IMR-90 (cell line): ENCODE measurements around the gene MAML3. TPM values are rescaled to one million over a fixed set of nuclear protein-coding genes. Genes with fewer than 3 reads are reported as not detected.

Source experiments
- ATAC-seq: fragments of 200-7000 bp; cut with Tn5 transposase; 2 replicates; pipeline ENCODE4 v1.9.1; 2020; ENCODE audit warnings: low read depth, mild to moderate bottlenecking, moderate library complexity
- BruUV-seq: library from RNA; stranded (reverse); fragments of 400-500 nt; replicated peaks from 2 replicates; lab custom pipeline; 2021; lab: Mats Ljungman, UMichigan
- CTCF ChIA-PET: fragments of 300-600 bp; formaldehyde crosslinking; extraction: SDS; loops from one replicate; lab custom pipeline; 2021; ENCODE audit warnings: antibody characterized with exemption; lab: Yijun Ruan, JAX
- POLR2A ChIA-PET: fragments of 300-600 bp; sonication (Branson Sonifier 250); formaldehyde crosslinking; loops from one replicate; lab custom pipeline; 2022; ENCODE audit warnings: antibody characterized with exemption; ENCODE audit not compliant: unreplicated experiment; lab: Charles Lee
- DNase-seq: peaks from one replicate; pipeline ENCODE4 v3.0.0; 2013
- H2AFZ ChIP-seq: replicated peaks from 2 replicates; pipeline ENCODE3; 2013; ENCODE audit warnings: low read length, mild to moderate bottlenecking; ENCODE audit not compliant: poor library complexity
- H2AK5ac ChIP-seq: 2 replicates; pipeline ENCODE4 v1.6.1; 2013; ENCODE audit warnings: low read depth, low read length, inconsistent platforms
- H2AK9ac ChIP-seq: replicated peaks from 2 replicates; pipeline ENCODE3; 2013; ENCODE audit warnings: mild to moderate bottlenecking, low read depth, low read length, moderate library complexity; ENCODE audit not compliant: poor library complexity
- H2BK120ac ChIP-seq: 2 replicates; pipeline ENCODE4 v1.6.1; 2013; ENCODE audit warnings: low read depth, low read length, inconsistent platforms
- H2BK15ac ChIP-seq: 3 replicates; pipeline ENCODE4 v1.6.1; 2013; ENCODE audit warnings: low read depth, low read length, inconsistent platforms
- H2BK20ac ChIP-seq: 2 replicates; pipeline ENCODE4 v1.6.1; 2013; ENCODE audit warnings: low read depth, mild to moderate bottlenecking, inconsistent platforms, low read length, moderate library complexity
- H2BK5ac ChIP-seq: 2 replicates; pipeline ENCODE4 v1.6.1; 2013; ENCODE audit warnings: mild to moderate bottlenecking, low read depth, low read length, inconsistent platforms; ENCODE audit not compliant: poor library complexity, severe bottlenecking
- H3K14ac ChIP-seq: replicated peaks from 2 replicates; pipeline ENCODE4 v1.6.1; 2013; ENCODE audit warnings: low read depth, low read length, inconsistent platforms
- H3K18ac ChIP-seq: 2 replicates; pipeline ENCODE4 v1.6.1; 2013; ENCODE audit warnings: low read depth, low read length, control low read depth
- H3K23ac ChIP-seq: 2 replicates; pipeline ENCODE4 v1.6.1; 2013; ENCODE audit warnings: low read depth, low read length, inconsistent platforms
- H3K27ac ChIP-seq: 2 replicates; pipeline ENCODE4 v1.5.1; 2013; ENCODE audit warnings: mild to moderate bottlenecking, control low read depth, low read length; ENCODE audit not compliant: insufficient read depth
- H3K27me3 ChIP-seq: 2 replicates; pipeline ENCODE4 v1.6.1; 2013; ENCODE audit warnings: low read length; ENCODE audit not compliant: control insufficient read depth, insufficient read depth
- H3K36me3 ChIP-seq: 2 replicates; pipeline ENCODE4 v1.6.1; 2013; ENCODE audit warnings: low read length, mixed read lengths; ENCODE audit not compliant: control insufficient read depth, insufficient read depth
- H3K4ac ChIP-seq: 2 replicates; pipeline ENCODE4 v1.6.1; 2013; ENCODE audit warnings: low read depth, low read length, inconsistent platforms
- H3K4me1 ChIP-seq: 2 replicates; pipeline ENCODE4 v1.6.1; 2013; ENCODE audit warnings: low read length, mixed read lengths; ENCODE audit not compliant: control insufficient read depth, insufficient read depth
- H3K4me2 ChIP-seq: 2 replicates; pipeline ENCODE4 v1.6.1; 2013; ENCODE audit warnings: low read depth, mild to moderate bottlenecking, control low read depth, low read length, moderate library complexity
- H3K4me3 ChIP-seq: 2 replicates; pipeline ENCODE4 v1.5.1; 2013; ENCODE audit warnings: low read depth, mild to moderate bottlenecking, control low read depth, low read length, moderate library complexity; ENCODE audit not compliant: insufficient read depth
- H3K56ac ChIP-seq: 2 replicates; pipeline ENCODE4 v1.6.1; 2013; ENCODE audit warnings: low read length, inconsistent platforms; ENCODE audit not compliant: insufficient read depth; ENCODE audit errors: extremely low read depth
- H3K79me1 ChIP-seq, 2 experiments: 2 replicates each; pipeline ENCODE4 v1.6.1; 2013; ENCODE audit warnings: low read length in 2 of 2, inconsistent platforms in 1 of 2, low read depth in 1 of 2
- H3K9ac ChIP-seq: 2 replicates; pipeline ENCODE4 v1.6.1; 2013; ENCODE audit warnings: low read depth, low read length, control low read depth
- H3K9me1 ChIP-seq: 2 replicates; pipeline ENCODE4 v1.6.1; 2013; ENCODE audit warnings: low read length, inconsistent platforms; ENCODE audit not compliant: insufficient read depth
- H3K9me3 ChIP-seq: 2 replicates; pipeline ENCODE4 v1.6.1; 2013; ENCODE audit warnings: low read length; ENCODE audit not compliant: control insufficient read depth, insufficient read depth
- H4K20me1 ChIP-seq: 2 replicates; pipeline ENCODE4 v1.6.1; 2013; ENCODE audit warnings: low read length, inconsistent platforms; ENCODE audit not compliant: insufficient read depth
- H4K5ac ChIP-seq: 2 replicates; pipeline ENCODE4 v1.6.1; 2013; ENCODE audit warnings: mild to moderate bottlenecking, low read depth, low read length, control low read depth
- H4K8ac ChIP-seq, 2 experiments: 2 replicates each; pipeline ENCODE4 v1.6.1; 2013; ENCODE audit warnings: low read depth in 2 of 2, low read length in 2 of 2, control low read depth in 1 of 2, inconsistent platforms in 1 of 2
- H4K91ac ChIP-seq: 2 replicates; pipeline ENCODE4 v1.6.1; 2013; ENCODE audit warnings: low read depth, low read length, inconsistent platforms; ENCODE audit not compliant: insufficient read depth
- CEBPB ChIP-seq: IDR thresholded peaks from 2 replicates; pipeline ENCODE4 v1.6.1; 2012; ENCODE audit warnings: low read depth, low read length, improper control_type of control experiment
- RFX5 ChIP-seq: IDR thresholded peaks from 2 replicates; pipeline ENCODE4 v1.8.0; 2012; ENCODE audit warnings: low read depth, mild to moderate bottlenecking, low read length, moderate library complexity
- WGBS, 2 experiments: methylation state at CpG; one replicate each; pipeline versions ENCODE4 v1.1.5 to v1.1.7; 2013; ENCODE audit warnings: missing lambda C conversion rate in 2 of 2; ENCODE audit not compliant: insufficient read length in 1 of 2; ENCODE audit errors: extremely low coverage in 2 of 2; 5-methylcytosine and 5-hydroxymethylcytosine counted together
- dilution Hi-C: fragments of 300-500 bp; cut with HindIII; formaldehyde crosslinking; loops from one replicate; pipeline ENCODE4 v1.14.3; 2018; ENCODE audit warnings: low sequenced_read_pairs; ENCODE audit not compliant: unreplicated experiment
- in situ Hi-C: fragments of 300-500 bp; cut with MboI; formaldehyde crosslinking; loops from 3 replicates; pipeline ENCODE4 v1.14.3; 2019; ENCODE audit warnings: low sequenced_read_pairs, inconsistent platforms, mixed read lengths
- intact Hi-C: fragments of 100-400 bp; cut with micrococcal nuclease; formaldehyde crosslinking; loops from 2 replicates; pipeline ENCODE4 v1.10.0; 2022
- polyA plus RNA-seq, 3 experiments: library from polyadenylated mRNA; depleted of rRNA; stranded (reverse); fragments of >200 nt; gene quantifications; 2 replicates each; pipeline ENCODE4 v1.2.3, GENCODE V29; 2012; ENCODE audit warnings: low replicate concordance in 1 of 3
- total RNA-seq: library from RNA; depleted of rRNA; stranded (reverse); fragments of >200 nt; gene quantifications from 2 replicates; pipeline ENCODE4 v1.2.3, GENCODE V29; 2012

The MAML3 gene
- total and polyA plus RNA-seq, 2 of the 4 experiments (the other 2 are of a cell fraction): 0.90 to 1.7 TPM

DNA sequence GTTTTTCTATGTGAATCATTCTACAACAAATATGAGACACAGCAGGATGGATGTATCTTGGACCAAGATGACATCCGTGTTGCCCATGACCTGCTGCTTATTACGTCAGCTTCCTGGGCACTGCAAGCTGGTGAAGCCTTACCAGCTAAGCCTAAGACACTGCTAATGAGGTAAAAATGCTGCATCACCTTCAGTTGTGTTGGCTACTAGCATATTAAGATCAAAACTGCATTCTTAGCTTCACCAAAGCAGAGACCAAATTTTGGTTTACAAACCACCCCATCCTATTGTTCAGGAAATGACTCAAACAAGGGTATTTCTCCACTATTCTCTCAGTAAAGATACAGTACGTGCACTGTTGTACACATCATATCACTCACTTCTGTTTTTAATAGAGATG is 50.3 kb downstream of the MAML3 start:
- BruUV-seq: no TSS peak
- H2BK5ac ChIP-seq: peak overlapping the region; percentile 67
- H2BK120ac ChIP-seq: peak overlapping the region; percentile 29; the same call in 1 of the 2 replicates
- peak overlapping the region; percentile 59; the same call in 1 of the 2 replicates for H3K4ac ChIP-seq
- no peaks in the 10 kb centered on the region for H3K36me3 ChIP-seq
- peak overlapping the region; percentile 48 for H2AK5ac ChIP-seq
- ChIA-PET CTCF (no interaction called here), POLR2A (no interaction called here)
- H3K56ac ChIP-seq: no peak overlapping the region
- peak overlapping the region; percentile 19; the same call in 1 of the 2 replicates for H3K27ac ChIP-seq
- in situ Hi-C loops: no loop called here
- ATAC-seq: no peak
- peak overlapping the region; percentile 50 for H3K23ac ChIP-seq
- no peaks in the 10 kb centered on the region for H3K9me3 ChIP-seq
- intact Hi-C loops: no loop called here
- H4K8ac ChIP-seq: peak overlapping the region in 1 of 2 experiments; percentile 84; a peak in 2 of 4 replicates
- peak overlapping the region; percentile 34; the same call in 1 of the 2 replicates for H4K5ac ChIP-seq
- H3K4me3 ChIP-seq: no peak overlapping the region
- peak overlapping the region; percentile 77; the same call in 1 of the 2 replicates for H3K14ac ChIP-seq
- dilution Hi-C loops: no loop called here
- peak; percentile 62 for DNase-seq
- H3K79me1 ChIP-seq: peaks cover 7 to 39% of the 10 kb centered on the region in 2 experiments
- H3K9me1 ChIP-seq: peaks cover 5% of the 10 kb centered on the region
- H3K4me2 ChIP-seq: no peak overlapping the region
- no peaks in the 10 kb centered on the region for H4K20me1 ChIP-seq
- H2BK15ac ChIP-seq: peak overlapping the region; percentile 16; the same call in 2 of the 3 replicates
- peak overlapping the region; percentile 57; the same call in 1 of the 2 replicates for H3K18ac ChIP-seq
- H3K4me1 ChIP-seq: peaks cover 16% of the 10 kb centered on the region
- TF ChIP-seq CEBPB: peak; percentile 41; the same call in 1 of the 2 replicates
- no peak for TF ChIP-seq RFX5
- H4K91ac ChIP-seq: no peak overlapping the region
- H3K27me3 ChIP-seq: no peaks in the 10 kb centered on the region
- no CpG with 5 or more reads among the region's 3 CpGs for WGBS, 2 experiments
- no peak overlapping the region for H3K9ac ChIP-seq
- H2AFZ ChIP-seq: no peak overlapping the region
- no peak overlapping the region for H2AK9ac ChIP-seq
- H2BK20ac ChIP-seq: peak overlapping the region; percentile 87; the same call in 1 of the 2 replicates
